Psoas muscle (tissue), 8 donors: ENCODE results near the gene CNTNAP3. TPM values are rescaled to one million over a fixed set of nuclear protein-coding genes. Genes with fewer than 3 reads are reported as not detected.
A peak's percentile ranks its signal among the peaks of the same experiment; 100 is the strongest.
"Not testable (repeated sequence)": the region's sequence is repeated elsewhere in the genome, so short reads cannot be mapped to it uniquely, and the experiment has no call there.

Experiments
- ATAC-seq, 4 donors: fragments of 200-7000 bp; cut with Tn5 transposase; one replicate each; pipeline ENCODE4 v1.9.1; 2020; ENCODE audit warnings: moderate library complexity in 3 of 4, mild to moderate bottlenecking in 2 of 4
- DNase-seq, 2 donors: peaks; one replicate each; pipeline ENCODE4 v3.0.0-alpha.2; 2020
- H3K27ac ChIP-seq: fragments of 200-600 bp; one replicate; pipeline ENCODE4 v1.8.0; 2022
- H3K27me3 ChIP-seq, 3 donors: fragments of 200-600 bp in 1 of 3; one replicate each; pipeline versions ENCODE4 v1.6.1 to v1.8.0; 2013 to 2022; ENCODE audit warnings: low read length in 2 of 3, mild to moderate bottlenecking in 2 of 3, moderate library complexity in 1 of 3; ENCODE audit not compliant: insufficient read depth in 3 of 3
- H3K36me3 ChIP-seq, 2 donors: fragments of 200-600 bp in 1 of 2; one replicate each; pipeline versions ENCODE4 v1.6.1 to v1.8.0; 2013 to 2022; ENCODE audit warnings: low read depth in 1 of 2, mild to moderate bottlenecking in 1 of 2, moderate library complexity in 1 of 2; ENCODE audit not compliant: insufficient read depth in 1 of 2
- H3K4me1 ChIP-seq: fragments of 200-600 bp; one replicate; pipeline ENCODE4 v1.8.0; 2022
- H3K4me3 ChIP-seq: fragments of 200-600 bp; one replicate; pipeline ENCODE4 v1.8.0; 2022; ENCODE audit warnings: mild to moderate bottlenecking
- H3K9me3 ChIP-seq: fragments of 200-600 bp; one replicate; pipeline ENCODE4 v1.8.0; 2022
- WGBS, 3 donors: extraction: QIAGEN DNeasy Blood & Tissue Kit; methylation state at CpG; one replicate each; pipeline versions ENCODE4 v1.1.6 to v1.1.7; 2013; 5-methylcytosine and 5-hydroxymethylcytosine counted together
- intact Hi-C, 2 donors: fragments of 100-400 bp; cut with DNase I; formaldehyde crosslinking; loops; one replicate each; pipeline versions ENCODE4 v1.11.0 to v1.14.2; 2022
- long read RNA-seq, 2 donors: library from polyadenylated mRNA; unstranded; transcript quantifications; one replicate each; pipeline ENCODE4 v2.0.0, GENCODE V29; 2021
- polyA plus RNA-seq, 3 donors: library from polyadenylated mRNA; stranded (reverse); fragments of 200-250 nt; gene quantifications; one replicate each; pipeline ENCODE4 v1.2.3, GENCODE V29; 2013
- total RNA-seq, 4 donors: library from RNA; stranded (reverse); fragmentation: NEBNext Ultra II Directional in 2 of 4; extraction: Animal tissue kit (Norgen Biotek cat#: 25700) in 2 of 4; gene quantifications; one replicate each; pipeline versions ENCODE4 v1.2.1 to v1.2.4, GENCODE V29; 2021 to 2023
- donor health status: healthy with polysubstance abuse.
- donor health status: DM: no; HTN: no; CAD: no; lungs with moderate emphysema.
- donor health status: Bipolar disorder and iron deficiency.
- donor health status: healthy.
- donor health status: DM: yes; HTN: yes; CAD: no.
- donor health status: DM: no; HTN: no; CAD: no.
- donor health status: DM: no; HTN: no; CAD: no.
- donor health status: DM: yes; HTN: yes; CAD: no.

CNTNAP3 gene
- total RNA-seq (1 to 10 TPM in 1 of 4 donors, under 1 TPM in 3; 0.20 to 1.2 (median 0.54) TPM), polyA plus RNA-seq (under 1 TPM; 0.14 to 0.33 (median 0.23) TPM)
- long read RNA-seq, donor 1 = 0 reads
- long read RNA-seq, donor 2 = 0 reads

GRCh38 chr9:39287980-39288379 lies at the start of gene CNTNAP3:
Gene CNTNAP3 (minus strand): TSS chr9:39288167. CDS start chr9:39288064, 103 bp downstream.
- H3K27me3 ChIP-seq, H3K4me3 ChIP-seq, H3K9me3 ChIP-seq, H3K4me1 ChIP-seq, H3K36me3 ChIP-seq, H3K27ac ChIP-seq, intact Hi-C loops, ATAC-seq: not testable (repeated sequence)
- 0% methylated on average over 1 of the region's 42 CpGs; no CpG with 5 or more reads in 2 of the 3 donors for WGBS, 3 donors
- peak in 1 of 2 donors; percentile 7 for DNase-seq

DNA sequence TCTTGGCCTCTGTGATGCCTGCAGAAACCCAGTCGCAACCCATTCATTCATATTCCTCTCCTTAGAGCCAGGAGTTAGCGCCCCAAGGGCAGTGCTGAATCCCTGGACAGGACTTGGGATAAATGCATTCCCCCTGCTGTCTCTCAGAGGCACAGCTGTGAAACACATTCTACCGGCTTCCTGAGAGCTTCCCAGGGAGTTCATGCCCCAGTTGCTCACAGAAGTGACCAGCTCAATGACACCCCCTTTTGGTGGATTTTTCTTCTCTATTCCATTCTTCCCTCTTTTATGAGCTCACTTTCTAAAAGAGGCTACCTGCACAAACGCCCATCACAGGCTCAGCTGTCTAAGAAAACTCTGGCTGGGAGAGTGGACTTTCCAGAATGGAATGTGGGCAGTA lies 8.0 kb downstream of the CNTNAP3 start:
- DNase-seq = peak in 1 of 2 donors; percentile 5
- H3K27ac ChIP-seq, H3K9me3 ChIP-seq, ATAC-seq, H3K4me1 ChIP-seq, H3K27me3 ChIP-seq, intact Hi-C loops, H3K36me3 ChIP-seq, H3K4me3 ChIP-seq: not testable (repeated sequence)
- no CpG with 5 or more reads among the region's 4 CpGs for WGBS, 3 donors

DNA sequence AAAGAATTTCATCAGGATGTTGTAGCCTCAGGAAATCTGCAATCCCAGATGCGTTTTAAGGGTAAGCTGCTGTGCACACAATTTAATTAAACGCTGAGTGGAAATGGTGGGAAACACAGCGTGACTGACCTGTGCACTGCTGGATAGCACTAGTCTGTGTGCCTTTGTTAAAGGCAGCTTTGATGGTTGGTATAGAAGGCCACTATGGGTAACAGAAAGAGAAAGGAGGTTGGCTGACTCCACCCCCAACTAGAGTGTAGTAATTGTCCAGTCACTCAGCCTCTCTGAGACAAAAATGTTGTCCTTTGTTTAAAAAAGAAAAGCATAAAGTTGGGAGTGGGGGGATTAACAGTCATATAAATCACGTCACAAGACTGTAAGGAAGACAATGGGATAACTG lies 45.5 kb downstream of the CNTNAP3 start:
- WGBS, 3 donors = no CpG with 5 or more reads among the region's 4 CpGs
- intact Hi-C loops, ATAC-seq, H3K27me3 ChIP-seq, H3K4me1 ChIP-seq, DNase-seq, H3K4me3 ChIP-seq, H3K9me3 ChIP-seq, H3K27ac ChIP-seq, H3K36me3 ChIP-seq: not testable (repeated sequence)

DNA sequence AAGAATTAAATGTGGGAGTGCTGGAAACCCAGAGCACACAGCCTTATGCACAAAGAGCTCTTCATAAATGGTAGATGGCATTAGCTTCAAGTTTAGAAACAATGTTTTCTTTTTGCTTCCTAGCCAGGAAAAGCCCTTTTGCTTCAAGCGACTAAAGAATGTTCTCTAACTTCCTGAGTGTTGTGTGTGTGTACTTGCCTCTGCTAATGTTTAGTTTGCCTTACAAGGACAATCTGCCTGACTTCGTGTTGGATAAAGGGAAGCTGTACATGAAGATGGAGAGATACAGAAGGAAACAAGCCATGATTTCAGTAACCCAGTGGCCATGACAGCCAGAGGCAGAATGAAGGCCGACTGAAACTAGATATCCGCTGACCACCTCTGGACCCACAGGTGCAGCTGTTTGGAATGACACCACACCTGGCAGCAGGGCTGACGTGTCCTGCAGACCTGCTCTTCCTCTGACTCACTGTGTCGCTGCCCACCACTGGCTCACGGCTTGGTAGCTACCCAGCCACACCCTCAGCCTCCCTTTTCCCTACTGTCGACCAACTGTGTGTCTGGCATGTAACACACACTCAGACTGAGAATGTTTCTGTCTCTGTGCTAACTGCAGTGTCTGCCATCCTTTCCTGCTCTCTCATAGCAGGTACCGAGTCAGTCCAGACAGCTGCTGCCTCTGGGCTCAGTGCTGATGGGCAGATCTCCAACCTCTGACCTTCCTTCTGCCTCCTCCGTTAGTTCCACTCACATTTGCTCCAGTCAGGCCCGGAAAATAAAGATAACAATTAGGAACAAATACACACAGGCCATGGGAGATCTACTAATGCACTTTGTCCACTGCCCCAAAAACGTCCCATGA lies 55.6 kb downstream of the CNTNAP3 start:
- ATAC-seq, H3K36me3 ChIP-seq, DNase-seq, H3K27ac ChIP-seq, intact Hi-C loops, H3K4me3 ChIP-seq, H3K4me1 ChIP-seq, H3K9me3 ChIP-seq, H3K27me3 ChIP-seq: not testable (repeated sequence)
- WGBS, 3 donors = no CpG with 5 or more reads among the region's 12 CpGs

- H3K4me1 ChIP-seq, H3K27ac ChIP-seq, ATAC-seq, intact Hi-C loops, H3K27me3 ChIP-seq, H3K4me3 ChIP-seq, H3K9me3 ChIP-seq, H3K36me3 ChIP-seq, DNase-seq: not testable (repeated sequence)
- no CpG with 5 or more reads among the region's 1 CpG for WGBS, 3 donors
Observed at GRCh38 chr9:39215976-39216375, 72.0 kb downstream of the CNTNAP3 start.

- no CpG with 5 or more reads among the region's 3 CpGs for WGBS, 3 donors
Observed at GRCh38 chr9:39209773-39210172, 78.2 kb downstream of the CNTNAP3 start.

DNA sequence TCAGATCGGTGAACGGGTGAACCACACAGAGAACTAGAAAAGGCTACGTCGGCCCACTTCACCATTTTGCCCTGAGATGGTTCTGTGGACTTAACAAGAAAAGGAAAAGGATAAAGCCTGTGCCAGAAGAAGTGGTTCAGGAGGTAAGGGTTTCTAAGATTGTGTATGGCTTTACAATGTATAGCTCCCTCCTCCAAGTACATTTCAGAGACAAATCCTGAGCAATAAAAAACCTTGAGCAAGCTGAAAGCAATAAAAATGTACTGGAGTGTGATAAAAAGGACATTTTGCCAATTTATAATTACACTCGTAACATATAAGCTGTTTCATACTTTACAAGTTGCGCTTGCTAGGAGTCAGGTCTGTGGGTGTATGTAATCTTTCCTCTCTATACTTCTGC lies 81.3 kb downstream of the CNTNAP3 start:
- intact Hi-C loops, H3K27ac ChIP-seq, H3K4me3 ChIP-seq, H3K36me3 ChIP-seq, DNase-seq, ATAC-seq, H3K9me3 ChIP-seq, H3K4me1 ChIP-seq, H3K27me3 ChIP-seq: not testable (repeated sequence)
- WGBS, 3 donors = 100% methylated on average over 1 of the region's 6 CpGs; no CpG with 5 or more reads in 2 of the 3 donors

More at GRCh38 chr9:39209773-39210172, 78.2 kb downstream of the CNTNAP3 start:
- ATAC-seq, H3K27ac ChIP-seq, H3K4me1 ChIP-seq, H3K27me3 ChIP-seq, DNase-seq, H3K9me3 ChIP-seq, intact Hi-C loops, H3K4me3 ChIP-seq, H3K36me3 ChIP-seq: not testable (repeated sequence)

DNA sequence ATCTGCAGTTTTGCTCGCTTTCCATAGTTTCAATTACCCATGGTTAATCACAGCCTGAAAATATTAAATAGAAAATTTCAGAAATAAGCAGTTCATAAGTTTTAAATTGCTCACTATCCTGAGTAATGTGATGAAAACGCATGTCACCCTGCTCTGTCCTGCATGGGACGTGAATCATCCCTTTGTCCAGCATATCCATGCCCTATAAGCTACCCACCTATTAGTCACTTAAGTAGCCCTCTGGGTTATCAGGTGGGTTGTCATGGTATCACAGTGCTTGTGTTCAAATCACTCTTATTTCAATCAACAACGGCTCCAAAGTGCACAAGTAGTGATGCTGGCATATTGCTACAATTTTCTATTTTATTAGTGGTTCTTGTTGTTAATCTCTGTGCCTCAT lies 82.1 kb downstream of the CNTNAP3 start:
- WGBS, 3 donors = no CpG with 5 or more reads among the region's 4 CpGs
- H3K9me3 ChIP-seq, H3K36me3 ChIP-seq, intact Hi-C loops, H3K4me1 ChIP-seq, ATAC-seq, H3K27me3 ChIP-seq, H3K4me3 ChIP-seq, DNase-seq, H3K27ac ChIP-seq: not testable (repeated sequence)

GRCh38 chr9:39200412-39200811 lies 87.6 kb downstream of the CNTNAP3 start:
- H3K36me3 ChIP-seq, H3K27ac ChIP-seq, H3K9me3 ChIP-seq, DNase-seq, H3K27me3 ChIP-seq, H3K4me3 ChIP-seq, intact Hi-C loops, H3K4me1 ChIP-seq, ATAC-seq: not testable (repeated sequence)

- H3K4me1 ChIP-seq, DNase-seq, H3K9me3 ChIP-seq, H3K4me3 ChIP-seq, intact Hi-C loops, H3K36me3 ChIP-seq, H3K27me3 ChIP-seq, H3K27ac ChIP-seq, ATAC-seq: not testable (repeated sequence)
- WGBS, 3 donors = no CpG with 5 or more reads among the region's 7 CpGs
Observed at GRCh38 chr9:39198000-39198709, 89.8 kb downstream of the CNTNAP3 start.

DNA sequence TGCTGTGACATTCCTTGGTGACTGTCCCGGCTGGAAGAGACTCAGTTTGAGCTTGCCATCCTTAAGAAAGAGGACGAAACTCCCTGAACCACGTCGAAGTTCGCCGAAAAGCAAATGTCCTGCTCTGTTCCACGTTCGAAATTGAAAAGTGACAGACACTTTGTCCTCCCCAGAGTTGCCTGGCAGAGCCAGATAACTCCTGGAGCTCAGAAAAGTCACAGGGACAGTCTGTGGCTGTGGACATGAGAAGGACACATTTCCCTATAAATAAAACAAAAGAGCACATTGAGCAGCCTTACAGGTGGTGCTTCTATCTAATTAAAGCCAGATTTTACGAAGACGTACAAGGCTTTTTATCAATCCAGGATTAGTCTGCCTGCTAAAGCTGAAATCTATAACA lies 116.6 kb downstream of the CNTNAP3 start:
- intact Hi-C loops, H3K4me1 ChIP-seq, H3K9me3 ChIP-seq, H3K36me3 ChIP-seq, H3K27ac ChIP-seq, ATAC-seq, H3K27me3 ChIP-seq, H3K4me3 ChIP-seq, DNase-seq: not testable (repeated sequence)
- no CpG with 5 or more reads among the region's 10 CpGs for WGBS, 3 donors
